GM12873 (cell line): ENCODE data around the gene PLD4.
A peak's percentile ranks its signal among the peaks of the same experiment; 100 is the strongest.

Experiments used
- TF ChIP-seq, protein P1 (sequence below): IDR thresholded peaks from 2 replicates; pipeline ENCODE4 v1.5.1; 2012; ENCODE audit warnings: low read depth, mild to moderate bottlenecking, moderate library complexity, low read length, control low read depth; ENCODE audit not compliant: insufficient read depth; ENCODE audit errors: missing control alignments

The PLD4 gene

DNA sequence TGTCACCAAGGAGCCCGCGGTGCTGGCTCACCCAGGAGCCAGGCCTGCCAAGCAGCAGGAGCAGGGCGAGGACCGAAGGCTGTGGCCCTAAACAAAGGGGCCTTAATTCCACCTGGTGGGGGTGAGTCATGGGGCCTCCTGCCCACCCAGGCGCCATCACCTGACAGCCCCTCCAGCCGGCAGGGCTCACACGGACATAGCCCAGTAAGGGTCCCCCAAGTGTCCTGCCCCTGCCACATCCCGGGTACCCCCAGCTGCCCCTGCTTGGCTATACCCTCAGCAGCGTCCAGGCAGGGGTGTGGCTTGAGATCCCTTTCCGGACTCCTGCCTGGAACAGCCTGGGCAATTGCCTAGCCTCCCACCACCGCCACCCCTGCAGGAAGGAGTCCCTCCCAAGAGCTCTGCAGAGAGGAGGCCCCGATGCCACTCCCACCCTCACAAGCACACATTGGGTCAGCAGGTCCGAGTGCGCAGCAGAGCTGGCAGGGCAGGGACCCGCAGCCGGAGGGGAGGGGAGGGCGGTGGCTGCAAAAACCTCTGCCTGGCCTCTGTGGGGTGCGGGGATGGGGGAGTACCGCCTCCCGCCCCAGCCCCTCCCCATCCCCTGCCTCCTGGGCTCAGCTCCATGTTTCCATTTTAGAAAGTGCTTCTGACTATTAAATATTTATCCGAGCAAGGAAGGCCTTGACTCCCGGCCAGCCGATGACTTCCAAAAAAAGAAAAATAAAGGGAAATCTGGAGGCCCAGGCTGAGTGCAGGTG, 48.9 kb downstream of the PLD4 start:
- TF ChIP-seq, protein P1, sequence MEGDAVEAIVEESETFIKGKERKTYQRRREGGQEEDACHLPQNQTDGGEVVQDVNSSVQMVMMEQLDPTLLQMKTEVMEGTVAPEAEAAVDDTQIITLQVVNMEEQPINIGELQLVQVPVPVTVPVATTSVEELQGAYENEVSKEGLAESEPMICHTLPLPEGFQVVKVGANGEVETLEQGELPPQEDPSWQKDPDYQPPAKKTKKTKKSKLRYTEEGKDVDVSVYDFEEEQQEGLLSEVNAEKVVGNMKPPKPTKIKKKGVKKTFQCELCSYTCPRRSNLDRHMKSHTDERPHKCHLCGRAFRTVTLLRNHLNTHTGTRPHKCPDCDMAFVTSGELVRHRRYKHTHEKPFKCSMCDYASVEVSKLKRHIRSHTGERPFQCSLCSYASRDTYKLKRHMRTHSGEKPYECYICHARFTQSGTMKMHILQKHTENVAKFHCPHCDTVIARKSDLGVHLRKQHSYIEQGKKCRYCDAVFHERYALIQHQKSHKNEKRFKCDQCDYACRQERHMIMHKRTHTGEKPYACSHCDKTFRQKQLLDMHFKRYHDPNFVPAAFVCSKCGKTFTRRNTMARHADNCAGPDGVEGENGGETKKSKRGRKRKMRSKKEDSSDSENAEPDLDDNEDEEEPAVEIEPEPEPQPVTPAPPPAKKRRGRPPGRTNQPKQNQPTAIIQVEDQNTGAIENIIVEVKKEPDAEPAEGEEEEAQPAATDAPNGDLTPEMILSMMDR = no peak

DNA sequence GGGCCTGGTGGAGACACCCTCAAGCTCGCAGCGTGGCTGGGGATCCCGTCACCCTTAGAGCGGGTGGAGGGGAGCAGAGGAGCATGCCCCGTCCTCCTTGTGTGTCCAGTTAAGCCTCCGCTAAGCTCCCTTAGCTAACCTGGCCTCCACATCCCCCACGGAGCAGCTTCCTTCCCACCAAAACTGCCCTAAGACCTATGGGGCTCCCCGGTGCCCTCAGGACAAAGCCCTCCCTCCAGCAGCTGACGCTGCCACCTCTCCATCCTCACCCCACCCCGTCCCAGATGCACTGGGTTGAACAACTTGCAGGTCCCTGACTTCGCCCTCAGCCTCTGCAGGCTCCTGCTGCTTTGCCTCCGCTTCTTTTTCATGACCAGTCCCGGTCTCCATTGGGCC, 49.5 kb downstream of the PLD4 start:
- TF ChIP-seq, protein P1 = no peak

DNA sequence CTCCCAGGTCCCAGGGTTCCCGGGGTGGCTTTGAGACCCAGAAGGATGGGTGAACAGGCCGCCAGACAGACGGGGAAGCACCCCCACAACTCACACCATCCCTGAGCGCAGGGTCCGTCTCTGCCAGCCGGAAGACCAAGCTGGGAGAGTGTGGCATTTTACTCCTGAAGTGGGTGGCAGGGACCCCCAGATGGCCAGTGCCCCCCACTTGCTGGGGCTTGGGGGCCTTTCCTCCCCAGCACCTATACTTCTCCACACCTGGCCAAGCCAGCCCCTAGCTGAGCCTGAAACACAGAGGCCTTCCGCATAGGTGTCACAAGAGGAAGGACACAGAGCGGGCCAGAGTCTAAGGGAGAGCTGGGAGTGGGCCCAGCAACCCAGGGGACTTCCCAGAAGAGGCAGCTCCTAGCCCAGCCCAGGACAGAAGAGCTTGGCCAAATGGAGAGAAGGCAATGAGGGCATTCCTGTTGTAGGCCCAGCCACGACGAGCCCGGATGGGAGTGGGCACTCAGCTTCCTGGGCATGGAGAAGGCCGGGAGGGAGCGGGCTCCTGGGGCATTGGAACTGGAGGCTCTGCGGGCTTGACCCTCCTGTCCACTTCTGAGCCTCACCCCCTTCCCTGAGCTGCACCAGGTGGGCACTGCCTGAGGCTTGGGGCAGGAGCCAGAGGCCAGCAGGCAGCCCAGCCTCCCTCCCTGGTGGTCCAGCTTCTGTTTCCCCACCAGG, 50.1 kb downstream of the PLD4 start:
- TF ChIP-seq, protein P1 = no peak

DNA sequence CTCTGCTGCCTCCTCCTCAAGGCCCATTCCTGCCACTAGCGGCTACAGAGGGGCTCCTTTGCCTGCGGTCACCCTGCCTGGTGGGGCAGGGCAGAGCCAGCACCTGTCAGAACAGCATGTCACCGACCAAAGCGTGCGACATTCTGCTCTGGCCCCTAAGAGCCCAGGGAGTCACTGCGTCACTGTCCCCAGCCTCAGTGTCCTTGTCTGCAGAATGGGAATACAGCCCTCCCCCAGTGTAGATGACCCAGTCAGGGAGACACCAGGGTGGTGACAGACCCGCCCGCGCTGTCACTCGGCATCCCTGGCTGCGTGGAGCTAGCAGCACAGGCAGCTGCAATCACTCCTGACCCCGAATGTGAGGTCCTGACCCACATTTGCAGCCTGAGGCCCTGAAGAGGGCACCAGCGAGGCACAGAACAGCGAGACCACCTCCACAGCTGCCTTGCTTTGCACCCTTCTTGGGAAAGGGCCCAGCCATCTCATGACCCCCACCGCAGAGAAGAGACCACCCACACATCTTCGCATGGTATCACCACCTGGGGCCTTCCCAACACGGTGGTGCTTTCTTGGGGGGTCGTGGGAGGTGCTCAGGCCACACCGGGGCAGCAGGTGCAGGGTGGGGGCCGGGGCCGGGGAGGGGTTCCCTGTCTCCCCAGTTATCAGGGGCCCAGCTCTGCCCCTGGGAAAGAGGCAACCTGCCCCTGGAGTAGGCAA, 51.0 kb downstream of the PLD4 start:
- TF ChIP-seq, protein P1 = peak; percentile 57

DNA sequence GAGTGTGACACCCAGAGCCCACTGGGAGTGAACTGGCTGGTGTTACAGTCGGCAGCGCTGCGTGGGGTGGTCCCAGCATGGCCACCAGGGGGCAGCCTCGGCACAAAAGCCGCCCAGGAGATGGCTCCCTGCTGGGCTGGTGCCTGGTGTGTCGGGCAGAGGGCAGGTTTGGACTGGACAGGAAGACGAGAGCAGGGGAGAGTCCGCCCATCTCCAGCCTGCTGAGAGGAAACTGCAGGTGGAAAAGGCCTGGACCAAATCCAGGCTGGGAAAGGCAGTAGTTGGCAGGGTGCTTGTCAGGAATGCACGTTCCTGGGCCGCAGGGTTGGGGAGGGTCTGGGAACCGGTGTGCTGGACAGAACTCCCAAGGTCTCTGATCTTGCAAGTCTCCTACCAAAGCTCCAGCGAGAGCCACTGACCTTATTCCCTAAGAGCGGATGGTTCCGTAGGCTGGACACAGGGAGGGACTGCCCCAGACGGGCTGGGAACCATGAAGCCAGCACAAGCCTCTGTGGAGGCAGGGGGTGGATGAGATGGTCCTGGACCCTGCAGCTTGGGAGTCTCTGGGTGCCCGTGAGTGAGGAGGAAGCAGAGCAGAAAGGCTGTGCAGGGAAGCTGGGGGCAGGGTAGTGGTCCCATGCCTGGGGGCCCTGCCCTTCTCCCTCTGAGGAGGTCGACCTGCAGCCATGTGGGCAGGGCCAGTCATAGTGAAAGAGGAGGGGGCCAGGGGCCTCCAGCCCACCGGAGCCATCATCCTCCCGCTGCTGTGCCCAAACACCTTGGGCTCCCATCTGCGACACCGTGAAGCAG, 51.7 kb downstream of the PLD4 start:
- TF ChIP-seq, protein P1 = peak; percentile 92

DNA sequence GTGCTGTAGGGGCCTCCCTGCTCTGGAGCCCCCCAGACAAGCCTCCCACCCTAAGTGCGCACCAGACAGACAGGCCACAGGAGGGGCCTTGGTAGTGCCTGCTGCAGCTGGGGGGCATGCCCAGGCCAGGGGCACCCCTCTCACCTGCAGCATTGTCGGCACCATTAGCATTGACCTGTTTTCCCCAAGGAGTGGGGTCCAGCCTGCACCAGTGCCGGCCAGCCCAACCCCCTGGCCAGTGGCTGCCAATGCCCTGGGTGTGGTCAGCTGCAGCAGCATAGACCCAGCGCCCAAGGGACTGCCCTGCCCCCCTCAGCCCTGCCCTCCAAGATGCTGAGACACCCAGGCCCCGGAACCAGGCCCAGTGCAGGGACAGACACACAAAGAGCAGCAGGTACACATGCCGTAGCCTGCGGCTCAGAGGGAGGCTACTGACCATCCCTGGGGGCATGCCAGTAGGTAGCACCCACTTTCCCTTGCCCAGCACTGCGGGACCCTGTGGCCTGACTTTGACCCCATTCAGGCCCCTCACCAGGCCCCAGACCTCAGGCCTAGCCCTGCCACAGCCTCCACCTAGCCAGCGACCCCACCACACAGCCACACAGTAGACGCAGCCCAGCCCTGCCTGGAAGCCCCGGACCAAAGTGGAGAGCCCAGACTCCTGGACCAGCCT, 52.5 kb downstream of the PLD4 start:
- TF ChIP-seq, protein P1 = no peak
